ENCODE data around the gene KRT86.

DNA sequence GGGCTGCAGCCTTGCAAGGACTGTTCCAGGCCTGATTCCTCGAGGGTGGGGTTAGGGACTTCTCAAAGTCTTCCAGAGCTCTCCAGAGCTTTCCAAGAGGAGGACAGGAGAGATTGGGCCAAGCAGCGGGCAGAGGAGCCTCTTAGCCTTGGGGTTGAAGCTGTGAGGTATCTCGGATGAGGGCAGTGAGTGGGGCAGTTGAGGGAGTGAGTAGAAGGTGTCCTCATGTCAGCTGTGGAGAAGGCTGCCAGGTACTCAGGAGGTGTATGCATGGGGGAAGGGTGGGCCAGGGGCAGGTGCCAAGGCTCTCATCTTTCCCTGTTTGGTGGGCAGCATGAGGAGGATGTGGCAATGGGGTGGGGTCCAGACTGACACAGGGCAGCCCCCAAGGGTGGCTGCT, 39.0 kb downstream of the KRT86 start:
- TF ChIP-seq, protein P1, sequence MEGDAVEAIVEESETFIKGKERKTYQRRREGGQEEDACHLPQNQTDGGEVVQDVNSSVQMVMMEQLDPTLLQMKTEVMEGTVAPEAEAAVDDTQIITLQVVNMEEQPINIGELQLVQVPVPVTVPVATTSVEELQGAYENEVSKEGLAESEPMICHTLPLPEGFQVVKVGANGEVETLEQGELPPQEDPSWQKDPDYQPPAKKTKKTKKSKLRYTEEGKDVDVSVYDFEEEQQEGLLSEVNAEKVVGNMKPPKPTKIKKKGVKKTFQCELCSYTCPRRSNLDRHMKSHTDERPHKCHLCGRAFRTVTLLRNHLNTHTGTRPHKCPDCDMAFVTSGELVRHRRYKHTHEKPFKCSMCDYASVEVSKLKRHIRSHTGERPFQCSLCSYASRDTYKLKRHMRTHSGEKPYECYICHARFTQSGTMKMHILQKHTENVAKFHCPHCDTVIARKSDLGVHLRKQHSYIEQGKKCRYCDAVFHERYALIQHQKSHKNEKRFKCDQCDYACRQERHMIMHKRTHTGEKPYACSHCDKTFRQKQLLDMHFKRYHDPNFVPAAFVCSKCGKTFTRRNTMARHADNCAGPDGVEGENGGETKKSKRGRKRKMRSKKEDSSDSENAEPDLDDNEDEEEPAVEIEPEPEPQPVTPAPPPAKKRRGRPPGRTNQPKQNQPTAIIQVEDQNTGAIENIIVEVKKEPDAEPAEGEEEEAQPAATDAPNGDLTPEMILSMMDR (IDR thresholded peaks at IDR 0.05; ENCODE audit: insufficient read depth, low read length, poor library complexity, severe bottlenecking) = no peak
- no peak for TF ChIP-seq EZH2phosphoT487 (conservative IDR thresholded peaks at IDR 0.05; ENCODE audit: low read length)

Measured in SU-DHL-6 (cell line).